Activated naive CD4-positive, alpha-beta T cell treated with anti-CD3 and anti-CD28 coated beads, Interleukin-2, amount 50 U/mL, for 72 hours (primary cell): ENCODE data around the gene CYBA. TPM values are rescaled to one million over a fixed set of nuclear protein-coding genes. Genes with fewer than 3 reads are reported as not detected.
A peak's percentile ranks its signal among the peaks of the same experiment; 100 is the strongest.

ENCODE experiments used
- ATAC-seq, 2 donors: fragments of 150-1000 bp; cut with Tn5 transposase; 2 replicates each; pipeline ENCODE4 v1.10.0; 2021; ENCODE audit warnings: mild to moderate bottlenecking in 2 of 2, moderate library complexity in 2 of 2
- DNase-seq, 2 donors: peaks; one replicate each; pipeline ENCODE4 v3.0.0; 2021 to 2022; ENCODE audit warnings: low spot score in 2 of 2
- H3K27ac Mint-ChIP-seq, 2 donors: one replicate each; pipeline ENCODE4 v1.8.0; 2022; ENCODE audit warnings: mild to moderate bottlenecking in 2 of 2, mixed read lengths in 2 of 2
- H3K36me3 Mint-ChIP-seq, 2 donors: one replicate each; pipeline ENCODE4 v1.8.0; 2022; ENCODE audit warnings: mixed read lengths in 2 of 2
- H3K9me3 Mint-ChIP-seq, 2 donors: one replicate each; pipeline ENCODE4 v1.8.0; 2022; ENCODE audit warnings: mixed read lengths in 2 of 2
- total RNA-seq, 2 donors: library from RNA; stranded (reverse); gene quantifications; one replicate each; pipeline ENCODE4 v1.2.3, GENCODE V29; 2022

CYBA gene
- total RNA-seq, result 100 to 1,000 TPM; 112 to 267 TPM

DNA sequence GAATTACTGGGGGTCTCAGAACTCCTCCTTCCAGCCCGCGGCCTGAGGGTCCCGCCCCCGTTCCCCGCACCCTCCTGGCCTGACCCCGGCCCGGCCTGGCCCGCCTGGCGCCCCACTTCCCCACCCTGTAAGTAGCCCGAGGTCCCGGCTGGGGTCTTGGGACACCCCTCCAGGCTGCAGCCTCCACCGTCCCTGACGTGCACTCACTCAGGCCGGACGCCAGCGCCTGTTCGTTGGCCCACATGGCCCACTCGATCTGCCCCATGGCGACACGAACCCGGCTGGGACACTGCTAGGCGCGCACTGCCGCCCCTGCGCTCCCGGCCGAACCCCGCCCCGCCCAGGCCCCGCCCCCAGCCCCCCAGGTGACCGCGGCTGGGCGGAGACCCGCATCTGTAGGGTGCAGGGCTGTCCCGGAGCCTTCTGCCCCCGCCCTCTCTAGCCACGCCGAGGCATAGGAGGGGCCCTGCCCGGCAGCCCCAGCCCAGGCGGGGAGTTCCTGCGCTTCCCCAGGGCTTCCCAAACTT is at the start of gene CYBA:
TSS of gene CYBA (minus strand) at position 305 of the 527 bp plus-strand sequence. CDS start at position 265, 40 bp downstream.
- no peaks in the 10 kb centered on the region for H3K9me3 Mint-ChIP-seq
- H3K36me3 Mint-ChIP-seq, result peaks cover 5 to 10% of the 10 kb centered on the region in 2 donors
- ATAC-seq, result peak; percentile 83 to 93
- DNase-seq, result peak; percentile 88 to 93
- peak within 1 kb of the TSS; percentile 90 to 94 for H3K27ac Mint-ChIP-seq

DNA sequence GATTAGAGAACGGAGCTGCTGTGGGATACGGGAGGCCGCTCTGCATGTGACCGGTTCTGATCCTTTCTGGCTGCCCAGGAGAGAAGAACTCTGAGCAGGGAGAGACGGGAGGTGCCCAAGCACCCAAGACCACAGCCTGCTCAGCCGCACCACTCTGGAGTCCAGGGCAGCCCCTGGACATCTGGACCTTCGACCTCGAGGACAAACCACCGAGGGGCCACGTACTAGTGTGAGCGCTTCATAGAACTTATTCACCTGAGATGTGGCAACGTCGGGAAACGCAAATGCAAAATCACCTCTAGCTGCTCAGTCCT is 49.4 kb upstream of the CYBA start:
- ATAC-seq (no peak), DNase-seq (no peak)
- no peaks in the 10 kb centered on the region for H3K9me3 Mint-ChIP-seq
- H3K36me3 Mint-ChIP-seq, result peaks cover 22 to 23% of the 10 kb centered on the region in 2 donors
- peak overlapping the region; percentile 85 to 88 for H3K27ac Mint-ChIP-seq

DNA sequence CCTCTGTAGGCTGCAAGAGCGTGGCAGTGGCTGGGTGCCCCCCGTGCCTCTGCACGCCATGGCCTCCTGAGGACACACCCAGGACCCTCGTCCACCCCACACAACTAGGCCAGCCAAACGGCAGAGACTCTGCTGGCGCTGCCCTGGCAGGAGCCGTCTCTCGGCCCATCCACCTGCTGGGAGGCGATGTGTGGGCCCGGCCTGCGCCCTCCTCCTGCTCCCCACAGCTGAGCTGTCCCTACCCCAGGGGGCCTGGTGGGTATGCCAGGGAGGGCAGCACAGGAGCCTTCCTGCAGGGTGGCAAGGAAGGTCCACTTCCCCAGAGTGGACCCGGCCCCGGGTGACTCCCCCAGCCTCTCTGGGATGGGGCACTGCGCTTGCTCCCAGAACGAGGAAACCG is 48.3 kb upstream of the CYBA start:
- ATAC-seq, result no peak
- DNase-seq, result no peak
- H3K27ac Mint-ChIP-seq, result no peak overlapping the region
- H3K9me3 Mint-ChIP-seq, result no peaks in the 10 kb centered on the region
- peaks cover 22 to 23% of the 10 kb centered on the region in 2 donors for H3K36me3 Mint-ChIP-seq

DNA sequence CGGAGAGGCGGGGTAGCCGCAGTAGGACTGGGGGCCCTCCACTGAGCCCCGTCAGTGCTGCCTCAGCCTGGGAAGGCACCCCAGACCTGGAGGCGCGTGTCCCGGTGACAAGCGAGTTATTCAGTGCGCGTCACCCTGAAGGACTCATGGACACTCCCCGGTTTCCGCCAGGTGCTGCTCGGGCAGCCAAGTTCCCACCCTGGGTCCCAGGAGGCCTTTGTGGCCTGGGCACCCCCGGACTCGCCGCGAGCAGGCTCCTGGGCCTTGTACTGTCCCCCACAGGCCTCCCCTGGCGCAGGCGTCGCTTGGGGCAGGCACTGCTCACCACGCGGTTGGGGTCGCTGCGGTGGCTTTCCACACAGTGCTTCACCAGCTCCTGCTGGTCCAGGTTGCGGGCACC is 47.8 kb upstream of the CYBA start:
- H3K27ac Mint-ChIP-seq, result no peak overlapping the region
- DNase-seq (no peak), ATAC-seq (no peak)
- H3K9me3 Mint-ChIP-seq, result no peaks in the 10 kb centered on the region
- peaks cover 17 to 18% of the 10 kb centered on the region in 2 donors for H3K36me3 Mint-ChIP-seq

DNA sequence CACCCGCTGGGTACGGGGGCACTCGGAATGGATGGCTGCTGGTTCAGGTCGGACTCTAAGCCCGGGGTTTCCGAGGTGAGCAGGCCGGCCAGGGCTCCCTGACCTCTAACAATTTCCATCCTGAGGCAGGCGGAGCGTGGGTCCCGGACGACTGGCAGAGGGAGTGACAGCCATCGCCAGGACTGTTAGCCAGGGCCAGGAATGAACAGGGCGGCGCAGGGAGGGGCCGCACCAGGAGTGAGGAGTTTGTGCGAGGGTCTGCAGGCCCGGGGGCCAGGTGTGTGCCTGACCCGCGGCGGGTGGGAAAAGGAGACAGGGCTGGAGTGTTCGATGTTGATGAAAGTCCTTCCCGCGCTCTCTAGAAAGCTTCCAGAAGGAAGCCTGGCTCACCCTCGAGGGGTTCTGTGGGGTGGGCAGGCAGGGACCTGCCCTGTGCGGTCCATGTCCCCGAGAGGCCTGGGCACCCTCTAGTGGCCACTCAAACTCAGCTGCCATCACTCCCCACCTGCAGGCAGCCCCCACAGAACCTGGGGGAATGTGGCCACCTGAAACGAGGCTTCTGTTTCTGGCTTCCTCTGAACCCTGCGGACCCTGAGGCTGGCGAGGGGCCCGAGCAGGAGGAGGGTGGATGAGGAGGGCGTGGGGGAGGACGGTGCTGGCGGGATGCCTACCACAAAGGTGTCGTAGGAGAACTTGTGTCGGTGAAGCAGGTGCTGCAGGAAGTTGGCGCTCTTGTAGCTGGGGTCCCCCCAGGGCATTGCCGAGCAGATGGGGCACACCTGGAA is 47.2 kb upstream of the CYBA start:
- peaks cover 13 to 14% of the 10 kb centered on the region in 2 donors for H3K36me3 Mint-ChIP-seq
- no peak for DNase-seq
- H3K9me3 Mint-ChIP-seq, result no peaks in the 10 kb centered on the region
- ATAC-seq, result no peak
- H3K27ac Mint-ChIP-seq, result peak overlapping the region in 1 of 2 donors; percentile 68

DNA sequence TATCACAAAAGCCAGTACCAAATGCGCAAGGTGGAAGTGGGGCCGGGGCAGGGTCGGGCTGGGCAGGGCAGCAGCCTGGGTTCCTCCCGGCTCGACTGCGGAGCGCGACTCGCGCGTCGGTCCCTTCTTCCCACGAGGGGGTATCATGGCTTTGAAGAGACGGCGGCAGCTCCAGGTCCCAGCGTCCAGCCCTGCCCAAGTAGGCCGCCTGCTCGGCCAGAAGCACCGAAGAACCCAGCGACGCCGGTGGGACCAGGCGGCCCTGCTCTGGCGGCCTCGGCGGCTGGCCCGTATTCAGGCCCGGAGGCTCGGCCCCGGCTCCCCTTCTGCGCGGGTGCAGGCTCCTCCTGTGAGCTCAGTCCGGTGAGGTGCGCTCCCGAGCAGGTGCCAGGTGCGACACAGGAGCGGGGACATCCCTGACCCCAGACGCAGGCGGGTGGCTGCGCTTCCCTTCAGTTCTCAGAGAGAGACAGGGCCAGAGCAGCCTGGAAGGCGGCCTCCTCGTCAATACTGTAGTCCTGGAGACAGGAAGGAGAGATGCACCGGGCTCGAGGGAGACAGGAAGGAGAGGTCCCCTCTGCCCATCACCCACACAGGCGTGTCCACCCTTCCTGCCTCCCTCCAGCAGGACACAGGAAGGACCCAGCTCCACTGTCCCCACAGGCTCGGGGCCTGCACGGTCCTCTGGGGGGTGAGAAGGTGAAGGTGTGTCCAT is 46.4 kb upstream of the CYBA start:
- ATAC-seq (no peak), DNase-seq (no peak)
- peak overlapping the region; percentile 22 to 68 for H3K27ac Mint-ChIP-seq
- H3K36me3 Mint-ChIP-seq, result peaks cover 7 to 8% of the 10 kb centered on the region in 2 donors
- no peaks in the 10 kb centered on the region for H3K9me3 Mint-ChIP-seq

DNA sequence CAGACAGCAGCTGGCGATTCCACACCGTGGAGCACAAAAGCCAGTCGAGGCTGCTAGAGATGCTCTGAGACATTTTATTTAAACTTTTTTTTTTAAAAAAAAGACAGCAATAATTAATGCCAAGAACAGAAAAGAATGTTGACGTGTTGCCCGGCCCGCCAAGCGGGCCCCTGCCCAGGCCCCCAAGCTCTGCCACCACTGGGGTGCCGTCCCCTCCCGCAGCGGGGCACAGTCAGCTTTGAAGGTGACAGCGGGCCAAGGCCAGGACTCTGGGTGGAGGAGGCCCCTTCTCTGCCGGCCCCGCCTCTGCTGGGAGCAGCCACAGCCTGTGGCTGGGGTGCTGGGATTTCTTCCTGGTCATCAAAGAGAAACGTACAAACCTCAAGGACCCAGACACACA is 45.6 kb upstream of the CYBA start:
- peaks cover 7 to 8% of the 10 kb centered on the region in 2 donors for H3K36me3 Mint-ChIP-seq
- ATAC-seq (no peak), DNase-seq (no peak)
- no peak overlapping the region for H3K27ac Mint-ChIP-seq
- no peaks in the 10 kb centered on the region for H3K9me3 Mint-ChIP-seq

DNA sequence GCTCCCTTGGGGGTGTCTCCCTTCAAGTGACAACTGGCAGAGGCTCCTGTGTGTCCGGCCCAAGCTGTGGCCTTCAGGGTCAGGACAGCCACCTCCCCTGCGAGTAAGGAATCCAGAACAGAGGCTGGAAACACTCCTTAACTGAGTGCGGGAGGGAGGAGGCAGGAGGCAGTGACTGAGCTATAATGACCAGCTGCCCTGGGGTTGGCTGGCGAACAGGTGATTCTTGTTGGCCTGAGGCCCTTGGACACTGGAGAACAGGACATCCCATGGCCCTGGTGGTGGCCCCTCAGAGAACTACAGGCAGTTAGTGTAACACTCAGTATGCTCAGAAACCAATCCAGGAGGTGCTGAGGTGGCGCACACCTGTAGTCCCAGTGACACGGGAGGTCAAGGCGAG is 44.9 kb upstream of the CYBA start:
- Mint-ChIP-seq H3K36me3 (peaks cover 7 to 8% of the 10 kb centered on the region in 2 donors), H3K9me3 (no peaks in the 10 kb centered on the region), H3K27ac (peak overlapping the region in 1 of 2 donors; percentile 80)
- ATAC-seq (no peak), DNase-seq (no peak)

DNA sequence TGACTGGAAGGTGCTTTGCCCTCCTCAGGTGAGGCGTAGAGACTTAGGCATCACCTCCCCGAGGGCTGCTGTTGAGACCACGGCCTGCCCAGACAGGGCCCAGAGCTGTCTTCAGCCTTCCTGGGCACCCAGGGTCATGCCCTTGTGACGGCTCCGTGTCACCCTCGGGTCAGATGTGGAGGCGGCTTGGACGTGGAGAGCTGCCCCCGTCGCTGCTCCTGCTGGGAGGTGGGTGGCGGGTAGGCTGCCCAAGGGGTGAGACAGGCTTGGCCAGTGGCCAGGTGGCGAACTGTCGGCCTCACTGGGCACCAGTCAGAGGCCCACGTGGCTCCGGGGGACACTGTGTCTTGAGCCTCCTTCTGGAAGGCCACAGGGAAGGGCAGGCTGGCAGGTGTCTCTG is 44.4 kb upstream of the CYBA start:
- H3K27ac Mint-ChIP-seq, result peak overlapping the region in 1 of 2 donors; percentile 80
- DNase-seq (no peak), ATAC-seq (no peak)
- peaks cover 7 to 8% of the 10 kb centered on the region in 2 donors for H3K36me3 Mint-ChIP-seq
- no peaks in the 10 kb centered on the region for H3K9me3 Mint-ChIP-seq

DNA sequence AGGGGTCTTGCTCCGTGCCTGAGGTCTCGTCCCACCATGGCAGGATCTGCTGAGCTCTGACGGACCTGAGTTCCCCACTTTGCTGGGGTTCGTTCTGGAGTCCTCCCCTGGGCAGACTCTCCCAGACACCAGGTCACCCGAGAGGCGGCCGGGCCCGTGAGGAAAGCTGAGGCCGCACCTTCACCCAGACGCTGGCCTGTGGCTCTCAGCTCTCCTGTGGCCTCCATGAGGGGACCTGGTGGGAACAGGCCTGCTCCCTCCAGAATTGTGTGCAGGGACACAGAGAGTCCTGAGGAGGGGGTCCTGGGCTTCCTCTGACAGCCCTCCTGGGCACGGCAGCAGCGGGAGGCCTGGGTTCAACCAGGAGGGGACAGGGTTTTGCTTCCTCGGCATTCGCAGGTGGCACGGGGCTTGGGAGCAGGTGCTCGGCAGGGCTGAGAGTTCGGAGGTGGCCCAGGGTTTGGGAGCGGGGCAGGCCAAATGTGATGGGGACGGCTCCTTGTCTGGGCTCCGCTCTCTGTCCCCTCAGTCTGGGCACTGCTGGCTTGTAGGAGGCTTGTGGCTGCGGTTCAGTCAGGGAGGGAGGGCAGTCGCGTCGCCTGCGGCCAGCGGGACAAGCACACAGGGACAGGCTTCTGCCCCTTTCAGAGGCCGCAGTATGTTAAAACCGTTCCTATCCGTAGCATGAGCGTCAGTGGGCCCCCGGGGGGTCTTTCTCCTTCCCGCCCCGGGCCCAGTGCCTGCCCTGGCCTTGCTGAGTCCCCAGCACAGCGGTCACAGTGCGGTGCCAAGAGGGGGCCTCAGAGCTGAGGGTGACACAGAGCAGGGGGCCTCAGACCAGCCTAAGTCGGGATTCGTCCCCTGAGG is 43.6 kb upstream of the CYBA start:
- H3K36me3 Mint-ChIP-seq, result peaks cover 0 to under 1% of the 10 kb centered on the region in 2 donors
- no peaks in the 10 kb centered on the region for H3K9me3 Mint-ChIP-seq
- DNase-seq (no peak), ATAC-seq (no peak)
- peak overlapping the region; percentile 80 to 87 for H3K27ac Mint-ChIP-seq

DNA sequence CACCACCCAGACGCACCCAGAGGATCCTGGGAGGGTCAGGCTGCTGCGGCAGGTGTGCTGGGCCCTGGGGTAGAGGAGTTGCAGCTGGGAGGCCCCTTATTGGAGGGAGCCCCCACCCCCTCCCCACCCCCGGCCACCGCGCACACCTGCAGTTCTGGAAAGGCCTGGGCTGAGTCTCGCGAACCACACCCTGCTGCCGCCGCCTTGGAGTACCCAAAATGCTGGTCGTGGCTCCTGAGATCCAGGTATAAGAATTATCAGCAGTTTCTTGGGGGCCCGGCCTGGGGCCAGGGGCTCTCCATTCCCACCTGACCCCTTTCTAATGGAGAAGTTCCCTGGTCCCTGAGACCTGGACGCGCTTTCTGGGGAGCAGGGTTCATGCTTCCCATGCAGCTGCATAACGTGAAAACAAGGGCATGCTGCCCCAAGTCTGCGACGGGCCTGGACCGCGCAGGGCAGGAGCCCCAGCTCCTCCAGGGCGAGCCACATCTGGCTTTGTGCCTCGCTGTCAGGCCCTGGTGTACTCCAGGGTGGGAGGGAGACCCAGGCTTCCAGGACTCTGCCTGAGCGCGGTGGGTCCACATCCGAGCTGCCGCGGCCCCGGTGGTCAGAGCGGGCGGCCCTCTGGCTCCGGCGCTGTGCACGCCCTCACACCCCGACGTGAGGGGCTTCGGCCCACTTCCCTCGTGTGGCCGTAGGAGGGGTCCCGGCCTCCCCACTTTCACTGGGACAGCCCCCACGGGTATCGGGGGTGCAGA is 42.7 kb upstream of the CYBA start:
- Mint-ChIP-seq H3K36me3 (no peaks in the 10 kb centered on the region), H3K9me3 (no peaks in the 10 kb centered on the region), H3K27ac (no peak overlapping the region)
- DNase-seq, result no peak
- ATAC-seq, result no peak

DNA sequence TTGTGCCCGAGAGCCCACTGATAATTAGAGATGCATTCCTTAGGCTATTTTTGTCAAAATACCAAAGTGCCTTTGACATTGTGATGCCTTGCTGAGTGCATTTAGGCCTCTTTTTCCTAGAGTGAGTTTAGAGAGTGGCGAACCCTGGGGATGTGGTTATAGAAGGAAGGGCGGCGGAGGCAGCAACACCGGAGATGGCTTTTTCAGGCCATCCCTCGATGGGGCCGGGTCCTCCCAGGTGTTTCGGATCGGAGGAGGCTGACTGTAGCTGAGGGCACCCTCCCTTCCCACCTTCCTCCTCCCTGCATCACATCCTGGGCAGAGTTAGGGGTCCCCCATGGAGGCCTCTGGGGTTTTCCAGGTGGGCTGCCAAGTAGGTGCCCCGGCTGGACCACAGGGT is 42.0 kb upstream of the CYBA start:
- no peak for DNase-seq
- Mint-ChIP-seq H3K27ac (no peak overlapping the region), H3K9me3 (no peaks in the 10 kb centered on the region), H3K36me3 (no peaks in the 10 kb centered on the region)
- ATAC-seq, result no peak

DNA sequence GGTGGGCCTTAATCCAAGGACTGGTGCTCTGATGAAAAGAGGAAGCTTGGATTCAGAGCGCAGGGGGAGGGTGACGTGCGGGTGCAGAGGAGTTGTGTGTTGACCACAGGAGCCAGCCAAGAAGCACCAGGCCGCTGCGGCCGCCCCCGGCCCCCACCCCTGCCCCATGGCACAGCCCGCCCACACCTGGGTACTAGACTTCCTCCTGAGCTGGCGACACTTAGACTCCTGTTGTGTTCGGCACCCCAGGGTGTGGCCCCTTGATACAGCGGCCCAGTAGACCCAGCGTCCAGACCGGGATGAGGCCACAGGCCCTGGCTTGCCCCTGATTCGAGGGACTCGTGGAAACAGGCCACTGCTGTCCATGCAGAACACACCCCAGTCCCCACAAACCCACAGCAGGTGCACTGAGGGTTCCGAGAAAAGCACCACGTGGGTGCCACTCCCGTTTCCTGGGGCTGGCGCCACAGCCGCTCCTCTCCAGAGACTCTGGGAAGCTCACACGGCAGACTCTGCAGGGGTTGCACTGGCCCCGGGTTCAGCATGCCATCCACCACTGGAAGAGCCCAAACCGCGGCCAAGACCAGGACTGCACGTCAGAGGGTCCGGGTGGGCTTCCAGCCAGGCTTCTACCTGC is 41.2 kb upstream of the CYBA start:
- ATAC-seq (peak; percentile 34 to 61), DNase-seq (no peak)
- H3K27ac Mint-ChIP-seq, result no peak overlapping the region
- no peaks in the 10 kb centered on the region for H3K36me3 Mint-ChIP-seq
- no peaks in the 10 kb centered on the region for H3K9me3 Mint-ChIP-seq

DNA sequence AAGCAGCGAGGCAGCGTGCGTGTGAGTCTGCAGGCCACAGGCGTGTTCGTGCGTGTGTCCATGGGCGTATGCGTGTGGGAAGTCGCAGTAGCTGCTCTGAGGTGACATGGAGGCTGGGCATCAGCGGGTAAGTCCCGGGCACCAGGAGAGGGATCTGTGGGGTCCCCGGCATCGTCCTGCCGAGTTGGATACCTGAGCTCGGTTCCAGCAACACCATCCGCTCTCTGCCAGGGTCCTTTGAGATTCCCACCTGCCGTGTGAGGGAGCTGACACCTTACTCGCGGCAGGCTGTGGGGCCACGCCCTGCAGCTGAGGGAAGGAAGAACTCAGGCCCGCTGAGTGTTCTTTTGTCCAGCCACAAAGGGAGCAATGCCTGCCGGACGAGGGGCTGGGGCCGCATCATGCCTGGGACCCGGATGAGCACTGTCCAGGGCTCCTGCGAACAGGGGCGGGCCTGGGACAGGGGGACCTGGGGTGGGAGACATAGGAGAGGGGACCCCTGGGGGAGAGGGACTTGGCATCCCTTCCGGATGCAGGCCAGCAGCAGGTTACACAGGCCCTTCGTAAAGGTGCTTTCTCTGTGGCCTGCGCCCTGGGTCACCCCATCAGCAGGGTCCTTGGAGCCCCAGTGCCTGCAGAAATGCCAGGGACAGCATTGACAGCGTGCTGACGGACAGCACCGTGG is 40.4 kb upstream of the CYBA start:
- Mint-ChIP-seq H3K36me3 (no peaks in the 10 kb centered on the region), H3K27ac (no peak overlapping the region), H3K9me3 (no peaks in the 10 kb centered on the region)
- DNase-seq, result no peak
- ATAC-seq, result no peak

DNA sequence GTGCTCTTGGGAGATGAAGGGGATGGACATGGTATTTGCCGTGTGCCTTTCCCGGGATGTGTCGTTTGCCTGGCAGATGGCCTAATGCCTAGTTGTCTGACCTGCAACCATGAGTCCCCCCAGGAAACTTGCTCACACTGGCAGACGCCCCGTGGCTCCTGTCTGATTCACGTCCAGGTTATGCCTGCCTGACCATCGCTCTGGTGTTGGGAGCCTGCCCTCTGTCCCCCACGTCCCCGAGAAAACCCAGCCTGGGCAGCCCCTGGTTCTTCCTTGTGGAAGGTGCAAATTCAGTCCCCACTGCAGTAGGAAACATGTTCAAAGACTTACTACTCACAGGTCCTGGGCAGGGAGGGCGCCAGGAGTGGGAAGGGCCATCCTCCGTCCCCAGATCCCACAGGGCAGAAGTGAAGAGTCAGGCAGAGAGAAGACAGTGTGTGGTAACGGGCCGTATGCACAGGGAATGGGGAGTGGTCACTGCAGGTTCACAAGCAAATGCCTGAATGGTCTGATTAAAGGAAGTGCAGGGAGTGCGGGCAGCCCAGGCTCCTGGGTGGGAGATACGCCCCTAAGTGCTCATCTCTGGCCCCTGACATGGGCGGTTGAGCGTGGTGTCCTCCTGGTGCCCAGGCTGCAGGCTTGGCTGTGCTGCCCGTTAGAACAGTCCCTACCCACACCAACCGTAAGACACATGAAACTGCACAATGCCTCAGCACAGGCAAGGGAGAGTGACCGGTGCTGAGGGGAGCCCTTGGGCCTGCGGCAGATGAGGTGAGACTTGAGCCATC is 39.7 kb upstream of the CYBA start:
- DNase-seq, result no peak
- Mint-ChIP-seq H3K9me3 (no peaks in the 10 kb centered on the region), H3K36me3 (no peaks in the 10 kb centered on the region), H3K27ac (no peak overlapping the region)
- ATAC-seq, result no peak
